ENCODE data around the gene MAP3K4. TPM values are rescaled to one million over a fixed set of nuclear protein-coding genes. Genes with fewer than 3 reads are reported as not detected.
A peak's percentile ranks its signal among the peaks of the same experiment; 100 is the strongest.

Gene MAP3K4
- total RNA-seq, 1 donor from 2014 or later = 41.2 TPM

DNA sequence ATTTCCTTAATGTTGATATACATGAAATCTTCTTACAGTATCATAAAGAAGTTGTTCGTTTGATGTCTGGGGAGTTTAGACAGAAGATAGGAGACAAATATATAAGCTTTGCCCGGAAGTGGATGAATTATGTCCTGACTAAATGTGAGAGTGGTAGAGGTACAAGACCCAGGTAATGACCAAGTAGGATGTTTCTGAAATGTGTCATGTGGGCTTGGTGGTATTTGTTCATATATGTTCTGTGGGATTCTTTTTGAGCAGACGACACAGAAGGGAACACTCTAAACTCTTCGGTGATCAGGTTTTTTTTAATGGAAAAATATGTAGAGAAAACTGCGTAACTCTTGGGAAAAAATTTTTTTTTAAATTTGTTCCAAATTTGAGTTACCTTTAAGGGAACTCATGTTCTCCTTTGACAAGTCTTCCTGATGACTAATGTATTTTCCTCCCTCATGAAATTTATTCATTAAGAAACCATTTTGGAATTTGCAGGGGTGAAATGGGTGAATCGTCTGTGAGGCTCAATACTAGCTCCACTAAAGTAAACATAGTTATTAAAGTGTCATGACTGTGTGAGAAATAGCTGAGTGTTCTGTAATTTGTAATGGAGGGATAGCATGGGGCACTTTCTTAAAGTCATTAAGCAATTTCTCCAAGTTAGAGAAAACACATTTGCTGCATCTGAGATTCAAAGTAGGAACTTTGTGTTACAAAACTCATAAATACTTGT, 100.6 kb downstream of the MAP3K4 start:
- Mint-ChIP-seq H3K9me3 (ENCODE audit: unreplicated experiment) (no peaks in the 10 kb centered on the region), H3K36me3 (ENCODE audit: low read depth, unreplicated experiment) (peaks cover 17% of the 10 kb centered on the region), H3K4me1 (ENCODE audit: unreplicated experiment) (no peaks in the 10 kb centered on the region), H3K27me3 (ENCODE audit: unreplicated experiment) (peaks cover 1% of the 10 kb centered on the region), H3K27ac (ENCODE audit: unreplicated experiment) (no peak overlapping the region), H3K4me3 (ENCODE audit: unreplicated experiment) (no peak overlapping the region)
- TF ChIP-seq, protein P1, sequence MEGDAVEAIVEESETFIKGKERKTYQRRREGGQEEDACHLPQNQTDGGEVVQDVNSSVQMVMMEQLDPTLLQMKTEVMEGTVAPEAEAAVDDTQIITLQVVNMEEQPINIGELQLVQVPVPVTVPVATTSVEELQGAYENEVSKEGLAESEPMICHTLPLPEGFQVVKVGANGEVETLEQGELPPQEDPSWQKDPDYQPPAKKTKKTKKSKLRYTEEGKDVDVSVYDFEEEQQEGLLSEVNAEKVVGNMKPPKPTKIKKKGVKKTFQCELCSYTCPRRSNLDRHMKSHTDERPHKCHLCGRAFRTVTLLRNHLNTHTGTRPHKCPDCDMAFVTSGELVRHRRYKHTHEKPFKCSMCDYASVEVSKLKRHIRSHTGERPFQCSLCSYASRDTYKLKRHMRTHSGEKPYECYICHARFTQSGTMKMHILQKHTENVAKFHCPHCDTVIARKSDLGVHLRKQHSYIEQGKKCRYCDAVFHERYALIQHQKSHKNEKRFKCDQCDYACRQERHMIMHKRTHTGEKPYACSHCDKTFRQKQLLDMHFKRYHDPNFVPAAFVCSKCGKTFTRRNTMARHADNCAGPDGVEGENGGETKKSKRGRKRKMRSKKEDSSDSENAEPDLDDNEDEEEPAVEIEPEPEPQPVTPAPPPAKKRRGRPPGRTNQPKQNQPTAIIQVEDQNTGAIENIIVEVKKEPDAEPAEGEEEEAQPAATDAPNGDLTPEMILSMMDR (IDR thresholded peaks at IDR 0.05; ENCODE audit: unreplicated experiment) = no peak
- DNase-seq (ENCODE audit: low spot score) = no peak

DNA sequence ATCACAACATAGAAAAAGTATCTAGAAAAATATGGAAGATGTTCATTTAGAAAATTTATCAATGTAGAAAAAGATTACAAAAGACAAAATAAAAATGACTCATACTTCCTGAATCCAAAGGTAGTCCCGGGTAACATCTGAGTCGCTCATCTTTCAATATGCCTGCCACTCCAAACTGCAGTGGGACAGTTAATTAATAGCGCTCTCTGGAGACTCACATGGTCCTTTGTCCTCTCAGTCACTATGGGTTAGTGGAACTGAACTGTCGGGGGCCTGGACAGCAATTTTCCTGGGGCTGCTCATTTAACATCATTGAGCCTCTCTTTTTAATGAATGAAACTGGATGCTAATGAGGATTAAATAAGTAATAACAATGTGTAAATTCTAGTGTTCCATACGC, 103.4 kb downstream of the MAP3K4 start:
- H3K4me3 Mint-ChIP-seq (ENCODE audit: unreplicated experiment) = no peak overlapping the region
- DNase-seq (ENCODE audit: low spot score) = no peak
- no peaks in the 10 kb centered on the region for H3K4me1 Mint-ChIP-seq (ENCODE audit: unreplicated experiment)
- peaks cover 13% of the 10 kb centered on the region for H3K36me3 Mint-ChIP-seq (ENCODE audit: low read depth, unreplicated experiment)
- TF ChIP-seq, protein P1 (IDR thresholded peaks at IDR 0.05; ENCODE audit: unreplicated experiment) = no peak
- no peak overlapping the region for H3K27ac Mint-ChIP-seq (ENCODE audit: unreplicated experiment)
- no peaks in the 10 kb centered on the region for H3K9me3 Mint-ChIP-seq (ENCODE audit: unreplicated experiment)
- peaks cover 1% of the 10 kb centered on the region for H3K27me3 Mint-ChIP-seq (ENCODE audit: unreplicated experiment)

DNA sequence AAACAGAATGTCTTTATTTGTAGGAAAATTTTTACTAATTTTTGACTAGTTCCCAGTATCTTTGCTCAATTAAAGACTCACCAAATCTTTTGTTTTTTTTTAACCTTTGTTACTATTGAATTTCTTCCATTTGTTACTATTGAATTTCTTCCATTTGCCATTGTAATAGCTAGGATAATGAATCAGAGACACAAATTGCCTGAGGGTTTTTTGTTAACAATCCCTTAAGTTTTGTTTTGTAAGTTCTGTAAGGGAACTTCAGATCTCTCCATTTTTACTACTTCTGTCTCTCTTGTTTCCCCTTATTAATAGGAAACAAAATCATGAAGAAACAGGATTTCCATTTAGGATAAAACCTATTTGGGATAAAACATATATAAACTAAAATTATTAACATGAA, 104.3 kb downstream of the MAP3K4 start:
- no peak for DNase-seq (ENCODE audit: low spot score)
- Mint-ChIP-seq H3K27me3 (ENCODE audit: unreplicated experiment) (peaks cover 1% of the 10 kb centered on the region), H3K9me3 (ENCODE audit: unreplicated experiment) (no peaks in the 10 kb centered on the region), H3K4me3 (ENCODE audit: unreplicated experiment) (no peak overlapping the region), H3K27ac (ENCODE audit: unreplicated experiment) (no peak overlapping the region), H3K36me3 (ENCODE audit: low read depth, unreplicated experiment) (peaks cover 10% of the 10 kb centered on the region), H3K4me1 (ENCODE audit: unreplicated experiment) (no peaks in the 10 kb centered on the region)
- TF ChIP-seq, protein P1 (IDR thresholded peaks at IDR 0.05; ENCODE audit: unreplicated experiment) = no peak

DNA sequence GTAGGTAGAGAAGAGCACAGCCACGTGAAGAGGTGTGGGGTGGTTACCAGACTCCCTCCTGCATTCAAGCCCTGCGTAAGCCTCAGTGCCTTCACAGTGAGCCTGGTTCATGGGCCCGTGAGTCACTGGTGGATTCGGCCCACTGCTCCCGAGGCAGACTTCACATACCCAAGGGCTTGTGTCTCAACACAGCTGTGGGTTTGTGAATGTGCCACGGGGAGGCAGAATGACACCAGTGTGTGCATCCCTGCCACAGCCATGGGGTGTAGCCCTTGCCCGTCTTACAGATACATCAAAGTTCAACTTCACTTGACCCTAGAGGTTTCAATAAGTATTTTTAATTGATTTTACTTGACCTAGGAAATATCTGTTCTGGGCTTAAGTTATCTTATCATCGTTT, 108.5 kb downstream of the MAP3K4 start:
- H3K9me3 Mint-ChIP-seq (ENCODE audit: unreplicated experiment) = no peaks in the 10 kb centered on the region
- TF ChIP-seq, protein P1 (IDR thresholded peaks at IDR 0.05; ENCODE audit: unreplicated experiment) = no peak
- H3K27ac Mint-ChIP-seq (ENCODE audit: unreplicated experiment) = no peak overlapping the region
- no peak for DNase-seq (ENCODE audit: low spot score)
- no peak overlapping the region for H3K4me3 Mint-ChIP-seq (ENCODE audit: unreplicated experiment)
- H3K36me3 Mint-ChIP-seq (ENCODE audit: low read depth, unreplicated experiment) = peaks cover 21% of the 10 kb centered on the region
- H3K4me1 Mint-ChIP-seq (ENCODE audit: unreplicated experiment) = no peaks in the 10 kb centered on the region
- no peaks in the 10 kb centered on the region for H3K27me3 Mint-ChIP-seq (ENCODE audit: unreplicated experiment)

DNA sequence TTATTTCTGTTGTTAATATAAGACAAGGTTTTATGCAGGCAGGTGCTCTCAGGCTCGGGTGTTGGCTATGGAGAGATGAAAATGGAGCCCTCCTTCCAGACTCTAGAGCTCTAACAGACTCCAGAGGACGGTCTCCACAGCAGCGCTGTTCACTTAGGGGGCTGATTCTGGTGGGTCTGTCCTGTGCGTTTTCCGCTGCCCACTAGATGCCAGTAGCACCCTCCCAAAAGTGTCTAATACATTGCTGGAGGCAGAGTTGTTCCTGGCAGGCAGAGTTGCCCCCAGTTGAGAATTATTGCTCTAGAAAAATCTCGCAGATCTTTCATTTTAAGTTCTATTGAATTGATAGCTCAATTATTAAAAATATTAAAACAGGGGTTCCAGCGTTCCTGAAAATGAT, 109.9 kb downstream of the MAP3K4 start:
- Mint-ChIP-seq H3K27ac (ENCODE audit: unreplicated experiment) (no peak overlapping the region), H3K4me3 (ENCODE audit: unreplicated experiment) (no peak overlapping the region), H3K27me3 (ENCODE audit: unreplicated experiment) (no peaks in the 10 kb centered on the region), H3K4me1 (ENCODE audit: unreplicated experiment) (no peaks in the 10 kb centered on the region), H3K36me3 (ENCODE audit: low read depth, unreplicated experiment) (peaks cover 18% of the 10 kb centered on the region), H3K9me3 (ENCODE audit: unreplicated experiment) (no peaks in the 10 kb centered on the region)
- TF ChIP-seq, protein P1 (IDR thresholded peaks at IDR 0.05; ENCODE audit: unreplicated experiment) = no peak
- peak; percentile 41 for DNase-seq (ENCODE audit: low spot score)
